A549 treated with dexamethasone at 1 μM for 4 hours (cell line): ENCODE results near the gene ABI3. TPM values are rescaled to one million over a fixed set of nuclear protein-coding genes. Genes with fewer than 3 reads are reported as not detected.

Experiments
- total RNA-seq: library from RNA; stranded (reverse); fragments of 200-300 nt; extraction: Qiagen RNA extraction; gene quantifications from 5 replicates; pipeline ENCODE4 v1.2.3, GENCODE V29; 2022

Gene ABI3
- total RNA-seq, result 0.05 to 0.09 TPM in 2 of 5 replicates, not detected in the others

DNA sequence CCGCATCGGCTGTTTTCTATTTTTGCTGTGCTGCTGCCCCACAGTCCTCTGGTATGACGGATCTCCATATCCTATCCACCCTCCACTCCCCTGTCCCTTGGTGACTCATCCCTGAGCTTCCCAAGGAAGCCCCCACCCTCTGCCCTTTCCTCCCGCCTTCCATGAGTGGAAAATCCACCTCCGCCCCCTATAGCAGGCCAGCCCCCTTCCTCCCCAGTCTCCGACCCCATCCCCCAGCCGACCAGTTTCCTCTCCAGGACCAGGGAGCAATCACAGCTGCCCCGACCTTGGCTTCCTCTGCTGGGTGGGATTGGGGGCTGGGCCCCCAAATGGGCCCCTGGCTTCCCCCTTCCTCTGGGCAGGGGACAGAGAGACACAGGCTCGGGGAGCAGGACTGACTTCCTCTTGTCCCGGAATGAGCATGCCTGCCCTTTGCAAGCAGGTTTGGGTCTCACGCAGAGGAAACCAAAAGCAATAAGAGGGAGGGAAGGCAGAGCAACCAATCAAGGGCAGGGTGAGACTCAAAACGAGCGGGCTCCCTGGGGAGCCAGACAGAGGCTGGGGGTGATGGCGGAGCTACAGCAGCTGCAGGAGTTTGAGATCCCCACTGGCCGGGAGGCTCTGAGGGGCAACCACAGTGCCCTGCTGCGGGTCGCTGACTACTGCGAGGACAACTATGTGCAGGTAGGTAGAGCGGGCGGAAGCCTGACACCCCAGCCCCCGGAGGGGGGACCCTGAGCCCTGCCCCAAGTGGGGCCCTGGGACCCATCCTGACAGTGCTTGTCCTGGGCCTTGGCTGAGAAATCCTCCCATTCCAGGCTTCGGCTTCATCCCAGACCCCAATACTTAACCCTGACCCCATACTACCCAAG lies at the start of gene ABI3, which contains the start of gene GNGT2:
ABI3 (plus strand) TSS at position 550 of the 872 bp plus-strand sequence; CDS start at position 568, 18 bp downstream.
GNGT2 (minus strand) TSS at position 417 of the 872 bp plus-strand sequence. CDS start 3,152 bp downstream, outside the sequence.

GRCh38 chr17:49230636-49231562 lies 20.4 kb downstream of the ABI3 start, which contains the start of gene PHOSPHO1:
Gene PHOSPHO1, minus strand, starts transcription at chr17:49230787. Its CDS starts 4,096 bp downstream, at chr17:49226691.

Other genes with a start within 250 kb of the ABI3 start
- gene GIP, start 242.1 kb upstream of the ABI3 start, total RNA-seq, result 3.5 to 5.6 TPM (median 4.5 TPM) in 5 replicates
- gene IGF2BP1, start 213.3 kb upstream of the ABI3 start, total RNA-seq, result 49.8 to 95.2 TPM (median 92.0 TPM) in 5 replicates
- 0.36 to 0.52 TPM (median 0.38 TPM) in 5 replicates for gene B4GALNT2, start 77.9 kb upstream of the ABI3 start, total RNA-seq
- gene GNGT2, start 133 bp upstream of the ABI3 start, total RNA-seq, result 0.39 to 1.1 TPM (median 0.70 TPM) in 5 replicates
- gene PHOSPHO1, start 20.1 kb downstream of the ABI3 start, total RNA-seq, result 0.28 to 1.1 TPM (median 0.53 TPM) in 5 replicates
- gene ZNF652, start 151.5 kb downstream of the ABI3 start, total RNA-seq, result 9.6 to 12.6 TPM (median 10.3 TPM) in 5 replicates
- gene PHB1, start 204.2 kb downstream of the ABI3 start, total RNA-seq, result 324 to 469 TPM (median 419 TPM) in 5 replicates